Endothelial cell of umbilical vein (primary cell): ENCODE data around the gene AKAP6. TPM values are rescaled to one million over a fixed set of nuclear protein-coding genes. Genes with fewer than 3 reads are reported as not detected.

Experiments
- BruUV-seq: library from RNA; stranded (reverse); fragments of 400-500 nt; replicated peaks from 2 replicates; lab custom pipeline; 2021; lab: Mats Ljungman, UMichigan
- CTCF ChIA-PET: fragments of 300-600, 350-600 bp; sonication (Branson Sonifier 250); formaldehyde crosslinking; loops from one replicate; lab custom pipeline; 2021; ENCODE audit warnings: antibody characterized with exemption, inconsistent platforms; lab: Charles Lee
- POLR2A ChIA-PET: fragments of 300-600, 350-600 bp; sonication (Branson Sonifier 250); formaldehyde crosslinking; loops from one replicate; lab custom pipeline; 2021; ENCODE audit warnings: antibody characterized with exemption, inconsistent platforms; lab: Charles Lee
- DNase-seq: peaks from one replicate; pipeline ENCODE4 v3.0.0-alpha.2; 2011; ENCODE audit warnings: low read depth, low spot score
- FAIRE-seq: peaks from 2 replicates; lab custom pipeline; 2011; peaks lifted over from hg19 to GRCh38; lab: Jason Lieb, UNC
- H2AFZ ChIP-seq: 2 replicates; pipeline ENCODE4 v1.6.0; 2012; ENCODE audit warnings: low read depth, low read length, control low read depth, inconsistent platforms
- H3K27ac ChIP-seq: 2 replicates; pipeline ENCODE4 v1.5.1; 2011; ENCODE audit warnings: low read depth, mild to moderate bottlenecking, control low read depth, low read length, moderate library complexity; ENCODE audit not compliant: insufficient read depth
- H3K27me3 ChIP-seq, 2 experiments: 2 replicates each; pipeline versions ENCODE4 v1.6.0 to v1.6.1; 2011; ENCODE audit warnings: low read length in 2 of 2, mixed read lengths in 1 of 2; ENCODE audit not compliant: control insufficient read depth in 2 of 2, insufficient read depth in 2 of 2
- H3K36me3 ChIP-seq, 2 experiments: 2 replicates in 1 of 2; 3 replicates in 1 of 2; pipeline ENCODE4 v1.5.1; 2011; ENCODE audit warnings: low read length in 2 of 2, mild to moderate bottlenecking in 1 of 2, moderate library complexity in 1 of 2; ENCODE audit not compliant: control insufficient read depth in 2 of 2, insufficient read depth in 2 of 2; ENCODE audit errors: extremely low read depth in 1 of 2
- H3K4me1 ChIP-seq: 3 replicates; pipeline ENCODE4 v1.5.1; 2011; ENCODE audit warnings: mild to moderate bottlenecking, low read length; ENCODE audit not compliant: control insufficient read depth, insufficient read depth; ENCODE audit errors: extremely low read depth
- H3K4me2 ChIP-seq: 2 replicates; pipeline ENCODE4 v1.6.1; 2011; ENCODE audit warnings: low read length, control low read depth, mixed read lengths; ENCODE audit not compliant: insufficient read depth
- H3K4me3 ChIP-seq, 3 experiments: fragments of 200-600 bp in 1 of 3; sonication (generic), shearing (Covaris generic) in 1 of 3; replicated peaks in 1 of 3; 2 replicates each; pipeline ENCODE4 v1.5.1; 2011 to 2016; ENCODE audit warnings: control low read depth in 3 of 3, low read length in 3 of 3, mild to moderate bottlenecking in 2 of 3, inconsistent platforms in 1 of 3, low read depth in 1 of 3, moderate library complexity in 1 of 3; ENCODE audit not compliant: insufficient read depth in 1 of 3
- H3K79me2 ChIP-seq: 2 replicates; pipeline ENCODE4 v1.6.0; 2012; ENCODE audit warnings: low read length, inconsistent platforms; ENCODE audit not compliant: control insufficient read depth, insufficient read depth
- H3K9ac ChIP-seq: replicated peaks from 2 replicates; pipeline ENCODE3; 2011; ENCODE audit warnings: low read length, control low read depth; ENCODE audit not compliant: insufficient read depth; ENCODE audit errors: extremely low read depth
- H3K9me1 ChIP-seq: replicated peaks from 3 replicates; pipeline ENCODE4 v1.6.0; 2011; ENCODE audit warnings: mild to moderate bottlenecking, low read length; ENCODE audit not compliant: control insufficient read depth, insufficient read depth; ENCODE audit errors: extremely low read depth
- H3K9me3 ChIP-seq: replicated peaks from 2 replicates; pipeline ENCODE4 v1.5.1; 2012; ENCODE audit warnings: low read length, inconsistent platforms; ENCODE audit not compliant: control insufficient read depth, insufficient read depth
- H4K20me1 ChIP-seq: replicated peaks from 2 replicates; pipeline ENCODE3; 2011; ENCODE audit warnings: mild to moderate bottlenecking, low read length; ENCODE audit not compliant: control insufficient read depth, insufficient read depth; ENCODE audit errors: extremely low read depth
- CTCF ChIP-seq, 2 donors: IDR thresholded peaks; 1 replicate in 1 of 2; 2 replicates in 1 of 2; pipeline ENCODE4 v1.5.1; 2011; ENCODE audit warnings: low read length in 2 of 2, mild to moderate bottlenecking in 2 of 2, moderate library complexity in 2 of 2, control low read depth in 1 of 2, inconsistent platforms in 1 of 2, low read depth in 1 of 2; ENCODE audit not compliant: insufficient read depth in 1 of 2; ENCODE audit errors: extremely low read depth in 1 of 2
- EZH2 ChIP-seq: IDR thresholded peaks from 2 replicates; pipeline ENCODE4 v1.6.1; 2012; ENCODE audit warnings: borderline replicate concordance, low read depth, mild to moderate bottlenecking, moderate library complexity, low read length, inconsistent platforms; ENCODE audit not compliant: severe bottlenecking
- JUN ChIP-seq: IDR thresholded peaks from 2 replicates; pipeline ENCODE4 v1.6.1; 2011; ENCODE audit warnings: borderline replicate concordance, low read depth; ENCODE audit not compliant: insufficient read length, insufficient read depth
- MAX ChIP-seq: IDR thresholded peaks from 2 replicates; pipeline ENCODE4 v1.6.1; 2011; ENCODE audit not compliant: insufficient read depth, insufficient read length
- MYC ChIP-seq: IDR thresholded peaks from one replicate; pipeline ENCODE4 v1.6.1; 2011; ENCODE audit warnings: mild to moderate bottlenecking, low read depth, low read length
- POLR2A ChIP-seq: IDR thresholded peaks from 2 replicates; pipeline ENCODE4 v1.6.1; 2012; ENCODE audit warnings: low read depth, mild to moderate bottlenecking, control low read depth, low read length
- POLR2AphosphoS5 ChIP-seq: IDR thresholded peaks from 2 replicates; pipeline ENCODE4 v1.6.1; 2012; ENCODE audit warnings: low read depth, mild to moderate bottlenecking, control low read depth, low read length, moderate library complexity; ENCODE audit not compliant: insufficient read depth
- dilution Hi-C: fragments of 300-500 bp; cut with MboI; formaldehyde crosslinking; loops from one replicate; pipeline ENCODE4 v1.15.0; 2019; ENCODE audit warnings: low sequenced_read_pairs; ENCODE audit not compliant: extremely low pct_ligation_motif_present
- intact Hi-C: fragments of 100-400 bp; cut with micrococcal nuclease; formaldehyde crosslinking; loops from one replicate; pipeline ENCODE4 v1.10.0; 2022
- polyA plus RNA-seq, 4 experiments: library from polyadenylated mRNA; depleted of rRNA in 3 of 4; stranded (reverse) in 3 of 4; unstranded in 1 of 4; fragments of >200 nt; gene quantifications; 2 replicates each; pipeline versions ENCODE4 v1.2.1 to v1.2.3, GENCODE V29; 2011 to 2012; ENCODE audit warnings: missing spikeins in 1 of 4
- total RNA-seq: library from RNA; stranded (reverse); gene quantifications from 2 replicates; pipeline ENCODE4 v1.2.3, GENCODE V29; 2021

The AKAP6 gene
- total and polyA plus RNA-seq, 2 donors (not counting 3 experiments of a cell fraction or from before 2014, with no cell fraction given), result 0.03 to 0.49 TPM

GRCh38 chr14:32701475-32701874 is 372.4 kb downstream of the AKAP6 start:
- BruUV-seq, result no TSS peak
- no peaks in the 10 kb centered on the region for H3K9me1 ChIP-seq
- H3K4me3 ChIP-seq, result no peak overlapping the region
- H3K9ac ChIP-seq, result no peak overlapping the region
- H3K27me3 ChIP-seq, result peaks cover under 1 to 2% of the 10 kb centered on the region in 2 experiments
- H3K4me1 ChIP-seq, result peaks cover 7% of the 10 kb centered on the region
- POLR2A ChIA-PET, result no interaction called here
- H4K20me1 ChIP-seq, result no peaks in the 10 kb centered on the region
- dilution Hi-C loops, result no loop called here
- no peaks in the 10 kb centered on the region for H3K79me2 ChIP-seq
- TF ChIP-seq CTCF (IDR thresholded peaks at IDR 0.05; ENCODE audit: extremely low read depth in 1 of 2, insufficient read depth in 1 of 2, low read depth in 1 of 2, low read length in 2 of 2) (no peak), POLR2AphosphoS5 (no peak), EZH2 (no peak), POLR2A (no peak), MYC (no peak), JUN (no peak), MAX (no peak)
- no peaks in the 10 kb centered on the region for H3K36me3 ChIP-seq
- H2AFZ ChIP-seq, result no peak overlapping the region
- H3K27ac ChIP-seq, result no peak overlapping the region
- H3K4me2 ChIP-seq, result no peak overlapping the region
- no peak for FAIRE-seq
- CTCF ChIA-PET, result interaction anchor here (1.4 kb wide), 1 partner anchor 10 kb away, joined by 3 read pairs; no protein-coding TSS in a partner anchor
- intact Hi-C loops, result loop anchor here (5.0 kb wide), 1 partner anchor 94 kb away; no protein-coding TSS in a partner anchor
- no peak for DNase-seq
- no peaks in the 10 kb centered on the region for H3K9me3 ChIP-seq
